ENCODE measurements around the gene RPL29.

Gene RPL29

GRCh38 chr3:52028572-52028971 is 32.9 kb upstream of the RPL29 start:
- no peak overlapping the region for H3K4me3 ChIP-seq (ENCODE audit: control insufficient read depth in 1 of 7, extremely low read depth in 1 of 7, insufficient read depth in 4 of 7, low read depth in 2 of 7, low read length in 6 of 7)
- no peaks in the 10 kb centered on the region for H3K27me3 ChIP-seq (replicated peaks in 2 of 5; ENCODE audit: control insufficient read depth in 4 of 5, insufficient read depth in 5 of 5, low read length in 4 of 5)
- no peaks in the 10 kb centered on the region for H3K9me3 ChIP-seq (ENCODE audit: control extremely low read depth in 1 of 5, control insufficient read depth in 4 of 5, insufficient read depth in 2 of 5, low read depth in 1 of 5, low read length in 4 of 5)
- CTCF ChIA-PET, result interaction anchor here (0.8 to 3.4 kb wide), 5 partner anchors 12 to 46 kb away, joined by 3 to 13 read pairs (median 6); no protein-coding TSS in a partner anchor
- no peaks in the 10 kb centered on the region for H3K36me3 ChIP-seq (ENCODE audit: control insufficient read depth in 4 of 4, insufficient read depth in 4 of 4, low read length in 3 of 4)
- WGBS (ENCODE audit: insufficient coverage), result 97% methylated on average over 12 of the region's 12 CpGs
- H3K4me1 ChIP-seq (ENCODE audit: control extremely low read depth in 1 of 4, control insufficient read depth in 4 of 4, insufficient read depth in 4 of 4, low read length in 3 of 4), result peaks cover 0 to 5% (median 3%) of the 10 kb centered on the region in 4 experiments
- no peak overlapping the region for H3K27ac ChIP-seq (ENCODE audit: insufficient read depth in 1 of 2, low read depth in 1 of 2, low read length in 2 of 2, poor library complexity in 1 of 2, severe bottlenecking in 2 of 2)
- DNase-seq, result no peak
- POLR2A ChIA-PET, result interaction anchor here (0.8 to 1.1 kb wide), 2 partner anchors 23 to 206 kb away, joined by 3 read pairs; no protein-coding TSS in a partner anchor

- H3K4me3 ChIP-seq (ENCODE audit: control insufficient read depth in 1 of 7, extremely low read depth in 1 of 7, insufficient read depth in 4 of 7, low read depth in 2 of 7, low read length in 6 of 7), result no peak overlapping the region
- H3K27ac ChIP-seq (ENCODE audit: insufficient read depth in 1 of 2, low read depth in 1 of 2, low read length in 2 of 2, poor library complexity in 1 of 2, severe bottlenecking in 2 of 2), result no peak overlapping the region
- no peak for DNase-seq
- H3K9me3 ChIP-seq (ENCODE audit: control extremely low read depth in 1 of 5, control insufficient read depth in 4 of 5, insufficient read depth in 2 of 5, low read depth in 1 of 5, low read length in 4 of 5), result no peaks in the 10 kb centered on the region
- 97% methylated on average over 3 of the region's 4 CpGs for whole genome bisulfite sequencing (ENCODE audit: insufficient coverage)
- no peaks in the 10 kb centered on the region for H3K27me3 ChIP-seq (replicated peaks in 2 of 5; ENCODE audit: control insufficient read depth in 4 of 5, insufficient read depth in 5 of 5, low read length in 4 of 5)
- ChIA-PET POLR2A (no interaction called here), CTCF (no interaction called here)
- no peaks in the 10 kb centered on the region for H3K36me3 ChIP-seq (ENCODE audit: control insufficient read depth in 4 of 4, insufficient read depth in 4 of 4, low read length in 3 of 4)
- H3K4me1 ChIP-seq (ENCODE audit: control extremely low read depth in 1 of 4, control insufficient read depth in 4 of 4, insufficient read depth in 4 of 4, low read length in 3 of 4), result peaks cover 0 to 16% (median 11%) of the 10 kb centered on the region in 4 experiments
Measured at GRCh38 chr3:52026041-52026440, 30.3 kb upstream of the RPL29 start.

GRCh38 chr3:52025453-52025852 is 29.8 kb upstream of the RPL29 start:
- ChIA-PET POLR2A (no interaction called here), CTCF (no interaction called here)
- peaks cover 0 to 16% (median 11%) of the 10 kb centered on the region in 4 experiments for H3K4me1 ChIP-seq (ENCODE audit: control extremely low read depth in 1 of 4, control insufficient read depth in 4 of 4, insufficient read depth in 4 of 4, low read length in 3 of 4)
- H3K4me3 ChIP-seq (ENCODE audit: control insufficient read depth in 1 of 7, extremely low read depth in 1 of 7, insufficient read depth in 4 of 7, low read depth in 2 of 7, low read length in 6 of 7), result no peak overlapping the region
- no peaks in the 10 kb centered on the region for H3K27me3 ChIP-seq (replicated peaks in 2 of 5; ENCODE audit: control insufficient read depth in 4 of 5, insufficient read depth in 5 of 5, low read length in 4 of 5)
- H3K27ac ChIP-seq (ENCODE audit: insufficient read depth in 1 of 2, low read depth in 1 of 2, low read length in 2 of 2, poor library complexity in 1 of 2, severe bottlenecking in 2 of 2), result no peak overlapping the region
- 90% methylated on average over 6 of the region's 7 CpGs for WGBS (ENCODE audit: insufficient coverage)
- no peaks in the 10 kb centered on the region for H3K9me3 ChIP-seq (ENCODE audit: control extremely low read depth in 1 of 5, control insufficient read depth in 4 of 5, insufficient read depth in 2 of 5, low read depth in 1 of 5, low read length in 4 of 5)
- no peak for DNase-seq
- no peaks in the 10 kb centered on the region for H3K36me3 ChIP-seq (ENCODE audit: control insufficient read depth in 4 of 4, insufficient read depth in 4 of 4, low read length in 3 of 4)

- no peak overlapping the region for H3K4me3 ChIP-seq (ENCODE audit: control insufficient read depth in 1 of 7, extremely low read depth in 1 of 7, insufficient read depth in 4 of 7, low read depth in 2 of 7, low read length in 6 of 7)
- H3K9me3 ChIP-seq (ENCODE audit: control extremely low read depth in 1 of 5, control insufficient read depth in 4 of 5, insufficient read depth in 2 of 5, low read depth in 1 of 5, low read length in 4 of 5), result no peaks in the 10 kb centered on the region
- DNase-seq, result no peak
- CTCF ChIA-PET, result no interaction called here
- WGBS (ENCODE audit: insufficient coverage), result 79% methylated on average over 3 of the region's 6 CpGs
- H3K4me1 ChIP-seq (ENCODE audit: control extremely low read depth in 1 of 4, control insufficient read depth in 4 of 4, insufficient read depth in 4 of 4, low read length in 3 of 4), result peaks cover 0 to 16% (median 11%) of the 10 kb centered on the region in 4 experiments
- no peak overlapping the region for H3K27ac ChIP-seq (ENCODE audit: insufficient read depth in 1 of 2, low read depth in 1 of 2, low read length in 2 of 2, poor library complexity in 1 of 2, severe bottlenecking in 2 of 2)
- no peaks in the 10 kb centered on the region for H3K27me3 ChIP-seq (replicated peaks in 2 of 5; ENCODE audit: control insufficient read depth in 4 of 5, insufficient read depth in 5 of 5, low read length in 4 of 5)
- no peaks in the 10 kb centered on the region for H3K36me3 ChIP-seq (ENCODE audit: control insufficient read depth in 4 of 4, insufficient read depth in 4 of 4, low read length in 3 of 4)
- POLR2A ChIA-PET, result no interaction called here
Measured at GRCh38 chr3:52024765-52025452, 29.2 kb upstream of the RPL29 start.

- Histone ChIP-seq H3K9me3 (ENCODE audit: control extremely low read depth in 1 of 5, control insufficient read depth in 4 of 5, insufficient read depth in 2 of 5, low read depth in 1 of 5, low read length in 4 of 5) (no peaks in the 10 kb centered on the region), H3K27me3 (replicated peaks in 2 of 5; ENCODE audit: control insufficient read depth in 4 of 5, insufficient read depth in 5 of 5, low read length in 4 of 5) (no peaks in the 10 kb centered on the region), H3K4me1 (ENCODE audit: control extremely low read depth in 1 of 4, control insufficient read depth in 4 of 4, insufficient read depth in 4 of 4, low read length in 3 of 4) (peaks cover 0 to 16% (median 11%) of the 10 kb centered on the region in 4 experiments), H3K4me3 (ENCODE audit: control insufficient read depth in 1 of 7, extremely low read depth in 1 of 7, insufficient read depth in 4 of 7, low read depth in 2 of 7, low read length in 6 of 7) (no peak overlapping the region), H3K36me3 (ENCODE audit: control insufficient read depth in 4 of 4, insufficient read depth in 4 of 4, low read length in 3 of 4) (no peaks in the 10 kb centered on the region), H3K27ac (ENCODE audit: insufficient read depth in 1 of 2, low read depth in 1 of 2, low read length in 2 of 2, poor library complexity in 1 of 2, severe bottlenecking in 2 of 2) (no peak overlapping the region)
- CTCF ChIA-PET, result interaction anchor here (1.2 to 1.8 kb wide), 3 partner anchors 11 to 28 kb away, joined by 3 to 7 read pairs (median 4); no protein-coding TSS in a partner anchor
- WGBS (ENCODE audit: insufficient coverage), result 80% methylated on average over 5 of the region's 8 CpGs
- no peak for DNase-seq
- POLR2A ChIA-PET, result no interaction called here
Measured at GRCh38 chr3:52023860-52024764, 28.4 kb upstream of the RPL29 start.

- H3K4me3 ChIP-seq (ENCODE audit: control insufficient read depth in 1 of 7, extremely low read depth in 1 of 7, insufficient read depth in 4 of 7, low read depth in 2 of 7, low read length in 6 of 7), result no peak overlapping the region
- CTCF ChIA-PET, result interaction anchor here (0.6 to 1.8 kb wide), 4 partner anchors 12 to 41 kb away, joined by 3 to 7 read pairs (median 4); no protein-coding TSS in a partner anchor
Measured at GRCh38 chr3:52023101-52023770, 27.5 kb upstream of the RPL29 start.

More at GRCh38 chr3:52023101-52023770, 27.5 kb upstream of the RPL29 start:
- H3K9me3 ChIP-seq (ENCODE audit: control extremely low read depth in 1 of 5, control insufficient read depth in 4 of 5, insufficient read depth in 2 of 5, low read depth in 1 of 5, low read length in 4 of 5), result no peaks in the 10 kb centered on the region
- no peak for DNase-seq
- POLR2A ChIA-PET, result no interaction called here
- no peak overlapping the region for H3K27ac ChIP-seq (ENCODE audit: insufficient read depth in 1 of 2, low read depth in 1 of 2, low read length in 2 of 2, poor library complexity in 1 of 2, severe bottlenecking in 2 of 2)
- no peaks in the 10 kb centered on the region for H3K36me3 ChIP-seq (ENCODE audit: control insufficient read depth in 4 of 4, insufficient read depth in 4 of 4, low read length in 3 of 4)
- WGBS (ENCODE audit: insufficient coverage), result 100% methylated on average over 3 of the region's 3 CpGs
- H3K27me3 ChIP-seq (replicated peaks in 2 of 5; ENCODE audit: control insufficient read depth in 4 of 5, insufficient read depth in 5 of 5, low read length in 4 of 5), result no peaks in the 10 kb centered on the region
- peaks cover 0 to 16% (median 11%) of the 10 kb centered on the region in 4 experiments for H3K4me1 ChIP-seq (ENCODE audit: control extremely low read depth in 1 of 4, control insufficient read depth in 4 of 4, insufficient read depth in 4 of 4, low read length in 3 of 4)
